GM19468 (cell line): ENCODE measurements around the gene PRIMA1.

Experiments
- ATAC-seq: cut with Tn5 transposase; IDR thresholded peaks from one replicate; pipeline ENCODE4 v1.9.1; 2021; ENCODE audit warnings: mild to moderate bottlenecking, moderate library complexity, moderate number of reproducible peaks; ENCODE audit not compliant: unreplicated experiment; ENCODE audit errors: extremely low read depth

The PRIMA1 gene

GRCh38 chr14:93797536-93797935, 9.3 kb upstream of the PRIMA1 start:
- ATAC-seq, result no peak

GRCh38 chr14:93797071-93797470, 8.8 kb upstream of the PRIMA1 start:
- ATAC-seq, result no peak

DNA sequence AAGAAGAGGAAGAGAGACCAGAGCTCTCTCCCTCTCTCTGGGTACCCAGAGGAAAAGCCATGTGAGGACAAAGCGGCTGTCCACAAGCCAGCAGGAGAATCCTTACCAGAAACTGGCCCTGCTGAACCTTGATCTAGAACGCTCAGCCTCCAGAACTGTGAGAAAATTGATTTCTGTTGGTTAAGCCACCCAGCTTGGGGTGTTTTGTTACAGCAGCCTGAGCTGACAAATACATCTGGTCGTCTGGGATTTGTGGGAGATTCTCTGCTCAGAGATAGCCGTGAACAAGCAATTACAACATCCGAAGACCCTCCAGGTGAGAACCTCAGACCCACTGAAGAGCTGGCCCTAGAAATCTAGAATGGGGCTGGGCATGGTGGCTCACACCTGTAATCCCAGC, 6.5 kb upstream of the PRIMA1 start:
- ATAC-seq, result no peak

- no peak for ATAC-seq
Measured at GRCh38 chr14:93793555-93794324, 5.5 kb upstream of the PRIMA1 start.

DNA sequence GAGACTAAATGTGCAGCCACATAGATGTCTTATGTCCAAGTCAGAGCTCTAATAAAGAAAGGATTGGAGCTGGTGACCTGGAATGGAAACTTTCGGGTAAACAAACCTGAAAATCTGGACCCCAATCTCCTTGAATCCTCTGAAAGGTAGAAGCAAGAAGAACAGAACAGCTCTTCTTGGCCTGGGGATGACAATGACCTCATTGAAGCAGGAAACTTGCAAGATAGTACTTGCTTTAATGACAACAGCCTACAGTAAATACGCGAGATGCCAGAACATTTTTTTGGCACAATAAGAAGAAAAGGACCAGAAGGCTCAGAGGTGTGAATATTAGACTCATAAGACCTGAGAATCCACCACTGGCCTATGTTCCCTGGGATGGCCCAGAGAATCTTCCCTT, 4.1 kb upstream of the PRIMA1 start:
- ATAC-seq, result no peak

- no peak for ATAC-seq
Measured at GRCh38 chr14:93790966-93791365, 2.7 kb upstream of the PRIMA1 start.

DNA sequence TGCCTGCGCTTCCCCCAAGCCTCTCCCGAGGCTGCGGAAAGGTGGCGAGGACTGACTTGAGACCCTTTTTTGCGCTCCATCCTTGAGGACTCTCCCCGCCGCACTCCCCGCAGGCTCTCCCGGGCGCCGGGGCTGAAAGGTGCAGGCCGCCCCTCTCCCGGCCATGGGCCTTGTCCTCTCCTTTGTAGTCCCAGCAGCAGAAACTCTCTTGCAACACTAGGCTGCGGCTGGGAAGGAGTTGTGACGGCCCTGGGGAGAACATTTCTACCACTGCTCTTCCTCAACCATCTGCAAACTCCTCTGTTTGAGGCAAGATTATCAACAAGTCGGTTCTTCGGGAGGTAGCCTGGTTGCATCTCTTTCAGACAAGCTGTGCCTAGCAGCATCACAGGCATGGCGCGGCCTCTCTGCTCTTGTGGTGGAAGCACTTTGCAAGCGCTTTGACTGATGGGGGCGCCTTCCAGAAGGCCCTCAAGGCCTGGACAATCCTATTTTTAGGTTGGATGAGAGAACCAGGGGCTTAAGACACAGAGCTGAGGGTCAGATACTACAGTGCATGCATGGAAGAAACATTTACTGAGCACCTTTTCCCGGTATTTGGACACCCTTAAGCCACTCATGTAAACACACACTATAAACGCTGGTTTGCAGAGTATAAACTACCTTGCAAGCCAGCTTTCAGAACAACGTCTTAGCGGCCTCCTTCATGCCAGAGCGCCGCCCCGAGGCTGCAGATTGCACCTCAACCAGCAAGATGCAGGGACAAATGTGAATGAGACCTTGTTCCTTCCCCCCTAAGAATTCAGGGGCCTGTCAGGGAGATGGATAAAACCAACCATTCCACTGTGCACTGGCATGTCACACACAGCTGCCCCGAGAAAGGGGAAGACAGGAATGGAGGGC, 1.2 kb upstream of the PRIMA1 start:
- ATAC-seq, result no peak

- no peak for ATAC-seq
Measured at GRCh38 chr14:93788543-93789227, 400 bp upstream of the PRIMA1 start.

DNA sequence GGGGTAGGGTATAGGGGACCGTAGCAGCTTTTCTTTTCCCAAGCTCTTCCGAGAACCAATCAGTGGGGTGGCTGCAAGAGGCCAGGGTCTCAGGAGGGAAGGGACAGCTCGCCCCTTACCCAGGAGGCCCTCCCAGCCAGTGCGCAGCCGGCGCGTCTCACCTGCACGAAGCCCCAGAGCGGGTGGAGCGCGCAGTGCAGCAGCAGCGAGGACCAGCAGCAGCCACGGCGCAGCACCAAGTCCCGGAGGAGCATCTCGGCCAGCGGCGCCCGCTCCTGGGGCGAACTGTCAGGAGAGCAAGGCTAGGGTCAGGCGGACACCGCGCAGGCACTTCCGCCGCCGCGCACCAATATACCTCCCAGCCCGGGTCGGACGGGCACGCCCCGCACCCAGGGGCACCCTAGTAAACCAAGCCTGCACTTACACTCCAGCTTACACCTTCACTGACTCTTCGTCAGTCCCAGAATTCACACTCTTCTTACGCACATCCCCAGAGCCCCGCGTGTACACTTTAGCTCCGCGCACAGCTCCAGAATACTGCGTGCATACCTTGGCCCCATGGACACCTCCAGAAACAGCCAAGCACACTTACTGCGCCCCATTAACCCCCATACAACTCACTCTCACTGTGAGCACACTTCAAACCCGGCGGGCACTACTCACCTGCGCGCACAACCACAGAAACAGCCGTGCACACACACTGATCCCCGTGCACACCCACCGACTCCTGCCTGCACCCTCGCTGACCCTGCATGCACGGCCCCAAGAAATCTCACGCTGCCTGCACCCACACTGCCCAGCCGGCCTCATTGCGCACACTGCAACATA, 606 bp downstream of the PRIMA1 start:
- no peak for ATAC-seq

DNA sequence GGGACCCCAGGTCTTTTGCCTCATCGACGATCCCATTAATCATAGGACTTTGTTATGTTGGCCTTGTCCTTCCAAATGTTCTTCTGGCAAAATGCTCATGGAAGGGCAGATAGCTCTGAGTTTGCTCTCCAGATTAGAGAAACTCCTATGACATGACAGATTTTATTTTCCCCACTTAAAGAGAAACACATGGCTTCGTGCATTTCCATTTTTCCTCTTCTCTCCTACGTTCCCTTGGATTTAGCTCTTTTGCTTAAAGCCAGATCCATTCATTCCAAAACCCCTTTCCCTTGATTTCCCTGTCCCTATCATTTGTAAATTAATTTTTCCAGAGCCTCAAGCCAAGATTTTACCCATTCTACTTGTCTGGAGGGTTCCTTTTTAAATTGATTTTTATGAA, 2.9 kb downstream of the PRIMA1 start:
- ATAC-seq, result no peak

GRCh38 chr14:93784878-93785277, 3.4 kb downstream of the PRIMA1 start:
- no peak for ATAC-seq

DNA sequence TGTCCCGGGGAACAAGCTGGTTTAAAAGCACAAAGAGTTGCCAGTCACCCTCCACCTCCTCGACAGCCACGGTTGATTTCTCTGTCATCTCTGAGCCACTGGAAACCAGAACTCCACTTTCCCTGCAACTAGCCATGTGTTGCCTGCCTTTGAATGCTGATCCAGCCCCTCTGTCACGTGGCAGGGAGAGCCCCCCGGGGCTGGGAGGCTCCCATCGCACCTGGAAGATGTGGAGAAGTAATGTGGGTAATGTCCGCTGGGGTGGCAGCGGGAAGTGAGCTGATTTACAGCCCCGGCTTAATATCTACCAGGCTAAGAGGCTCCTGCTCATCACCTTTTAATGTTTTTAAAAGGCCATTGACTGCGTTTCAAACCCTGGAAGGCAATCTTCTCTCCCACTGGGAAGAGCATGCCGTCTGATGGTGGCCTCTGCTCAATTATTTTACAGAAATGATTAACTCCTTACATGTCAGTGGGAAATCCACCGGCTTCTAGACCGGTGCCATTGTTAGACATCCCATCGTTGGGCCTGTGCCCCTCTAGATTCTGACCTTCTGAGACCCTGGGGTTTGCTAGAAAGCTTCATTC, 7.4 kb downstream of the PRIMA1 start:
- ATAC-seq, result no peak

GRCh38 chr14:93778856-93779629, 9.2 kb downstream of the PRIMA1 start:
- ATAC-seq, result no peak

DNA sequence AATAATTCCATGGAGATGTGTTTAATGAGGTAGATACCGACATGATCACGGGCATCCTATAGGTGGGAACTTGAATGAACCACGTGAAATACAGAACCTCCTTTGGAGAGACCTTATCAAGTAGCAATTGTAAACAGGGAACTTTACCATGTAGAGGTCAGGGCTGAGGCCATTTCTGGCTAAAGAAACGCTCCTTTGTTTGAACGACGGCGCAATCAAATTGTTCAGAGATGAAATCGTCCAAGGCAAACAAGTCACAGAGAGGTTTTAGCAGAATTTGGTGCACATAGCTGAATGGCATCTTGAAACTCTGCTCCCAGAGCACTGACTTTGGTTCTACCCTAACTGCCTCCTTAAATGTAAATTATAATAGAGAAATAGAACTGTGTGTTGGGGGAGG, 9.8 kb downstream of the PRIMA1 start:
- ATAC-seq, result no peak

DNA sequence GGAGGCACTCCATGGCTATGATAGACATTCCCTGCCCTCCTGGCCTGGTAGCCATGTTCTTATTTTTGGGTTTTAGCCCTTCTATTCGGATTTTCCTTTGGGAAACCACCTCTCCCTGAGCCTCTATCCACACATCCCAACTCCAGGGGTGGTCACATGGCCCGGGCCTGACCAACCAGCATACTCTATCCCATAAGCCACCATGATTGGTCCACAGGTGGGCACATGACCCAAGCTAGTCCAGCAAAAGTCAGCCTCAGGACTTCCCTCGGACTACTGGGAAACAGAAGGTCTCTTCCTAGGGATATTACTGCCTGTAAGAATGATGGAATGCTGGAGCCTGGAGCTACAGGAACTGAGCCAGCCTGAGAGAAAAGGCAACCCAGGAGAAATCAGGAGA, 12.5 kb downstream of the PRIMA1 start:
- ATAC-seq, result no peak

DNA sequence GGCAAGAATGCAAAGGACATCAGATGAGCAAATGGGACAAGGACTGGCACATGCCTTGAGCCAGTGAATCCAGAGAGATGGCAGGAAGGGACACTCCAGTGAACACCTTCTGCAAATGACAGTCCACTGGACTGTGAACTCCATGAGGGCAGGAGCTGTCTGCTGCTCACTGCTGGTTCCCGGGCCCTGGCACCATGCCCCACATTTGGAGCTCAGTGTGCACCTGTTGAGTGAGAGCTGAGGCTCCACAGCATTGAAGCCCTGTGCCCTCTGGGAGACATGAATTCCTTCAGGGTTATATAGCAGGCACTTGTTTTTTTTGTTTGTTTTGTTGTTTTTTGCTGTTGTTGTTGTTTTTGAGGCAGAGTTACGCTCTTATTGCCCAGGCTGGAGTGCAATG, 13.1 kb downstream of the PRIMA1 start:
- no peak for ATAC-seq

- no peak for ATAC-seq
Measured at GRCh38 chr14:93772263-93772662, 16.0 kb downstream of the PRIMA1 start.

- no peak for ATAC-seq
Measured at GRCh38 chr14:93765970-93766369, 22.3 kb downstream of the PRIMA1 start.

GRCh38 chr14:93765155-93765554, 23.1 kb downstream of the PRIMA1 start:
- no peak for ATAC-seq
